ENCODE data around the gene SMAD3. TPM values are rescaled to one million over a fixed set of nuclear protein-coding genes. Genes with fewer than 3 reads are reported as not detected.

SMAD3 gene
- total RNA-seq, 1 experiment from 2014 or later, result 99.5 TPM

DNA sequence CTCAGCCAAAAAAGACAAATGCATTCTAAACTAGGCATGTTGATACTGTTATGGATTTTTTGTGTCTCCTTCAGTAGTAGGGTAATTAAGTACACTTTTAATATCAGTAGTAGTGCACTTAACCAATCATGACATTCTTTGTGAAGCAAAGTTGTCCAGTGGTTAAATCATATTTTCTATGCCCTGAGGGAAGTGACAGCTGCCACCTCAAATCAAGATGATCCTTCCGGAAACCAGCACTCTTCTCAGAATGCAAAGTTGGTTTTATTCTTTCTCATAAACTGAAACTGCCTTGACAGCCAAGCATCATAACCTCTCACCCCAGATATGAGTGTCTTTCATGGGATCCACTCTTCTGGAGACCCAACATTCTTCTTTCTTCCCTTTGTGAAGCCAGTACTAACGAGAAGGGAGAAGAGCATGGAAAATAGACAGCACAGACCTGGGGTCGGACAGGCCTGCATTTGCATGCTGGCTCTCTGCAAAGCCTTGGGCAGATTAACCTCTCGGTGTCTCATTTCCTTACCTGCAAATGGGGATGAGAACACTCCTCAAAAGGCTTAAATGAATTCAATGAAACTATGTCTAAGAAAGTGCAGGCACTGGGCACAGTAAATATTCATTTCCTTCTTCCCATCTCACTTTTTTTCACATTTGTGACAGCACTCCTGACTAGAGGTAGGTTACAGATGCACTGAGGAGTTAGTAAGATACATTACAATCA, 175.9 kb downstream of the SMAD3 start:
- no peaks in the 10 kb centered on the region for H3K9me2 ChIP-seq (ENCODE audit: insufficient read depth)
- TF ChIP-seq CTCF (conservative IDR thresholded peaks at IDR 0.05) (no peak), EZH2 (IDR thresholded peaks at IDR 0.05; ENCODE audit: low read depth) (no peak)
- H3K9me3 ChIP-seq (ENCODE audit: insufficient read depth, low read depth), result no peaks in the 10 kb centered on the region
- H3K27ac ChIP-seq, result no peak overlapping the region
- peaks cover 95% of the 10 kb centered on the region for H3K79me2 ChIP-seq (ENCODE audit: low read depth)
- no peak overlapping the region for H3K4me2 ChIP-seq
- DNase-seq, result no peak
- no peaks in the 10 kb centered on the region for H3K27me3 ChIP-seq (ENCODE audit: insufficient read depth, low read depth)
- ChIA-PET POLR2A (ENCODE audit: unreplicated experiment) (no interaction called here), CTCF (no interaction called here)
- H3K4me1 ChIP-seq (replicated peaks; ENCODE audit: insufficient read depth), result peaks cover 4% of the 10 kb centered on the region
- no TSS peak for BruUV-seq (replicated peaks)
- intact Hi-C loops (cut with micrococcal nuclease; ENCODE audit: unreplicated experiment), result loop anchor here (10.0 kb wide), 1 partner anchor 594 kb away; no protein-coding TSS in a partner anchor
- peaks cover 5% of the 10 kb centered on the region; the same call in 1 of the 2 replicates for H3F3A ChIP-seq (ENCODE audit: insufficient read depth, low read depth)
- H3K4me3 ChIP-seq, result no peak overlapping the region
- no peak overlapping the region for H2AFZ ChIP-seq
- H4K20me1 ChIP-seq (ENCODE audit: insufficient read depth), result peaks cover 6% of the 10 kb centered on the region; the same call in 1 of the 2 replicates
- H3K36me3 ChIP-seq (ENCODE audit: low read depth), result peaks cover 8% of the 10 kb centered on the region; the same call in 1 of the 2 replicates

- Histone ChIP-seq H3K27me3 (ENCODE audit: insufficient read depth, low read depth) (no peaks in the 10 kb centered on the region), H3K27ac (no peak overlapping the region), H3K36me3 (ENCODE audit: low read depth) (peaks cover 11% of the 10 kb centered on the region; the same call in 1 of the 2 replicates), H2AFZ (no peak overlapping the region), H3K4me3 (no peak overlapping the region), H3K4me1 (replicated peaks; ENCODE audit: insufficient read depth) (peaks cover 4% of the 10 kb centered on the region), H3K79me2 (ENCODE audit: low read depth) (peaks cover 96% of the 10 kb centered on the region), H3K4me2 (no peak overlapping the region), H3K9me3 (ENCODE audit: insufficient read depth, low read depth) (no peaks in the 10 kb centered on the region), H3K9me2 (ENCODE audit: insufficient read depth) (no peaks in the 10 kb centered on the region), H3F3A (ENCODE audit: insufficient read depth, low read depth) (peaks cover 5% of the 10 kb centered on the region; the same call in 1 of the 2 replicates), H4K20me1 (ENCODE audit: insufficient read depth) (peaks cover 6% of the 10 kb centered on the region; the same call in 1 of the 2 replicates)
- no TSS peak for BruUV-seq (replicated peaks)
- DNase-seq, result no peak
- no peak for TF ChIP-seq EZH2 (IDR thresholded peaks at IDR 0.05; ENCODE audit: low read depth)
- POLR2A ChIA-PET (ENCODE audit: unreplicated experiment), result no interaction called here
- CTCF ChIA-PET, result no interaction called here
- intact Hi-C loops (cut with micrococcal nuclease; ENCODE audit: unreplicated experiment), result loop anchor here (10.0 kb wide), 1 partner anchor 592 kb away; no protein-coding TSS in a partner anchor
Observed at GRCh38 chr15:67242708-67243111, 177.3 kb downstream of the SMAD3 start.

Other genes starting within 250 kb of the SMAD3 start
- gene AAGAB, start 189.1 kb downstream of the SMAD3 start, total RNA-seq (2021), result 42.2 and 56.5 TPM in 2 replicates
- 7.5 and 8.6 TPM in 2 replicates for gene IQCH, start 189.2 kb downstream of the SMAD3 start, total RNA-seq (2021)

Data from PC-9 (cell line).